Right lobe of liver (tissue), 4 donors: Measurements from ENCODE around the gene HSPA12A.

Experiments
- POLR2A ChIP-seq: fragments of 450-650 bp; IDR thresholded peaks from one replicate; pipeline ENCODE4 v1.6.1; 2017; ENCODE audit warnings: antibody characterized with exemption, mild to moderate bottlenecking
- TF ChIP-seq, protein P1 (sequence below), 4 donors: fragments of 200-600 bp in 3 of 4; fragments of 450-650 bp in 1 of 4; IDR thresholded peaks; one replicate each; pipeline versions ENCODE4 v1.5.1 to v1.8.0; 2016 to 2022; ENCODE audit warnings: antibody characterized with exemption in 4 of 4, mild to moderate bottlenecking in 2 of 4
- donor health status: DM: no; HTN: no; CAD: no.
- donor health status: DM: no; HTN: no; CAD: no.
- donor health status: DM: no; HTN: yes; CAD: no.

DNA sequence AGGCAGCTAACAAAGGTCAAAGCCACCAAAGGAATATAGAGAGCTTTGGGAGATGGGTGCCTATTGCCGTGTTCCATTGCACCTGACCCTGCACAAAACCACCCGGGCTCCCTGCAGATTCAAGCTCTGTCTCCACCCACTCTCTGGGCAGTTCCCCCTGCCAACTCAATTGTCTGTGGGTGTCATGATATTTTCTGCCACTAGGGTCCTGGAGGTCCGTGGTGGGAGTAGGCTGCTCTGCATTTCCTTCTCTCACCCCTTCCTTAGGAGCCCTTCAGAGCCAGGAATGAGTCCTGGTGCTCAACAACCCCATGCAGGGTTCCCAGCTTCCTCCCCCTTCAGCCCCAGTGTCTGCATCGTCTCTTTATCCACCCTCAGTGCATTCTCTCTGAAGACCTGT, 87.5 kb downstream of the HSPA12A start:
- no peak for TF ChIP-seq POLR2A
- TF ChIP-seq, protein P1, sequence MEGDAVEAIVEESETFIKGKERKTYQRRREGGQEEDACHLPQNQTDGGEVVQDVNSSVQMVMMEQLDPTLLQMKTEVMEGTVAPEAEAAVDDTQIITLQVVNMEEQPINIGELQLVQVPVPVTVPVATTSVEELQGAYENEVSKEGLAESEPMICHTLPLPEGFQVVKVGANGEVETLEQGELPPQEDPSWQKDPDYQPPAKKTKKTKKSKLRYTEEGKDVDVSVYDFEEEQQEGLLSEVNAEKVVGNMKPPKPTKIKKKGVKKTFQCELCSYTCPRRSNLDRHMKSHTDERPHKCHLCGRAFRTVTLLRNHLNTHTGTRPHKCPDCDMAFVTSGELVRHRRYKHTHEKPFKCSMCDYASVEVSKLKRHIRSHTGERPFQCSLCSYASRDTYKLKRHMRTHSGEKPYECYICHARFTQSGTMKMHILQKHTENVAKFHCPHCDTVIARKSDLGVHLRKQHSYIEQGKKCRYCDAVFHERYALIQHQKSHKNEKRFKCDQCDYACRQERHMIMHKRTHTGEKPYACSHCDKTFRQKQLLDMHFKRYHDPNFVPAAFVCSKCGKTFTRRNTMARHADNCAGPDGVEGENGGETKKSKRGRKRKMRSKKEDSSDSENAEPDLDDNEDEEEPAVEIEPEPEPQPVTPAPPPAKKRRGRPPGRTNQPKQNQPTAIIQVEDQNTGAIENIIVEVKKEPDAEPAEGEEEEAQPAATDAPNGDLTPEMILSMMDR (IDR thresholded peaks at IDR 0.05): no peak
